RKO (cell line): ENCODE results near the gene MCTS1.
"Not testable (repeated sequence)": the region's sequence is repeated elsewhere in the genome, so short reads cannot be mapped to it uniquely, and the experiment has no call there.

ENCODE experiments used
- DNase-seq: peaks from one replicate; pipeline ENCODE4 v3.0.0-alpha.2; 2016; ENCODE audit warnings: low spot score

MCTS1 gene, protein sequence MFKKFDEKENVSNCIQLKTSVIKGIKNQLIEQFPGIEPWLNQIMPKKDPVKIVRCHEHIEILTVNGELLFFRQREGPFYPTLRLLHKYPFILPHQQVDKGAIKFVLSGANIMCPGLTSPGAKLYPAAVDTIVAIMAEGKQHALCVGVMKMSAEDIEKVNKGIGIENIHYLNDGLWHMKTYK

GRCh38 chrX:120603707-120604360 lies at the start of gene MCTS1:
Gene MCTS1, plus strand, starts transcription at chrX:120604101. Its CDS starts 136 bp downstream, at chrX:120604237.
- DNase-seq: peak; percentile 91

GRCh38 chrX:120556251-120556650 lies 47.6 kb upstream of the MCTS1 start:
- no peak for DNase-seq

DNA sequence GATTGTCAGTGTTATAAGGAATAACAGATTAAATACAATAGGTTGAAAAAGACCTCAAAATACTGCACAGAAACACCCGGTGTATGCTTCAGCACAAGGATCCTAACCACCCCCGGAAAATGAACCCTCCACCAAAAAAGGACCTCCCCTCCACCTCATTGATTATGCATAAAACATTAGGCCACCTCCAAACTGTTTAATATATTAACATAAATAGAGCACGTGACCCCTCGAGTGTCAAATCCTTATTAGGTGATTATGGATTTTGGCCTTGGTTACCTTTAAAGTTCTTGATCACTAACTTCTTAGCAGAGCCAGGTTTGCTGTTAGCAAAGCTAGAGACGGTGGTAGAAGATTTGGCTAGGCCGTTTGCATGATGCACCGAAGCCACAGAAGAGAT lies 44.1 kb upstream of the MCTS1 start:
- DNase-seq: peak; percentile 8

DNA sequence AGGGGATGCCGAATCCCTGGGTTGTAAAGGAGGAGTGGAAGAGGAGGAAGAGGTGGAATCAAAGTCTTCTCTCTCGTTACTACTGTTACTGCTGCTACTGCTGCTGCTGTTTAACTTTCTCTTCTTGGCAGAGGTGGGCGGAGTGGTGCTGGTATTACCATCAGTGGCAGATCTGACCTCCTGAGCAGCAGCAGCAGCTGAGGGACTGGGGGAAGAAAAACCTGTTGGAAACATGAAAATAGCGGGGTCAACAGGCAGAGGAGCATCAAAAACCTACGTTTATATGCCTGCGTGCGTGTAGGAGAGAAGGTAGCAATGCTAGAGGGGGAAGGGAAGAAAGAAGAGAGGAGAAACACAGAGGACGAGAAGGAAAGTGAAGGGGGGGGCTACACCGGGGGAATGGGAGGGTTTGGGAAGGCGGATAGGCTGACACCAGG lies 43.5 kb upstream of the MCTS1 start:
- peak; percentile 48 for DNase-seq

- DNase-seq: peak; percentile 90
Observed at GRCh38 chrX:120560842-120561633, 42.9 kb upstream of the MCTS1 start, which contains the start of gene CUL4B. Gene CUL4B, minus strand, starts transcription at chrX:120560962. Its CDS starts 324 bp downstream, at chrX:120560638.

GRCh38 chrX:120561634-120562568 lies 42.0 kb upstream of the MCTS1 start:
- no peak for DNase-seq

DNA sequence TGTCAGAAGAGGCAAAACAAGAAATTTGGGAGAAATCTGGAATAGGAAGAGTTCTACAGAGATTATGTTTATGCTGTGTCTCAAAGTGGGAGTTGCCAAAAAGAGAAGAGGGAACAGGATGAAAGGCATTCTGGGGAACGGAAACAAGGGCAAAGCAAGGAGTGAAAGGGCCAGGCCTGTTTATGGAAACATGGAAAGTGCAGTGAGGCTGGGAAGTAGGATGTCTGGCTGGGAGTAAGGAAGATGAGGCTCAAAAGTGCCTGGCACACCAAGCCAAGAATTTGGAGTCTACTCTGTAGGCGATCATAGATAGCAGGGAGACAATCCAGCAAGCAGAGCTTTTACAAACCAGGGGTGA lies 41.4 kb upstream of the MCTS1 start:
- no peak for DNase-seq

DNA sequence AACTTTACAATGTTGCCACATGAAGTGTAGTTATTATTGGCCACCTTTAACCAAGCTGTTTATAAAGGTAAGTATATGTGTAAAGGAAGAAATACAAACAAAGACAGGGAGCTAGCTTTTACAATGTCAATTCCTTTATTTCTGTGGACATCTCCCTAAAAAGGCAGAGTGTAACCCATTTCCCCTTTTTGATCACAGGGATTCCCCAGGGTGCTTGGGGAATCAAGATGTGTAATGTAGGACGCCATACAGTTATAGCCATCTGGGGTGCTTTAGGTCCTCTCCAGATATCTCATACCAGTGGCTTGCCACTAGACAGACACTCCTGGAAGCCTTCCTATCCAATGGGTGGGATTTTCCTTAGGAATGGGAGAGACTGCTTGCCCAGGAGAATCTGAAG lies 39.0 kb upstream of the MCTS1 start:
- DNase-seq: no peak

GRCh38 chrX:120566817-120567216 lies 37.1 kb upstream of the MCTS1 start:
- DNase-seq: no peak

DNA sequence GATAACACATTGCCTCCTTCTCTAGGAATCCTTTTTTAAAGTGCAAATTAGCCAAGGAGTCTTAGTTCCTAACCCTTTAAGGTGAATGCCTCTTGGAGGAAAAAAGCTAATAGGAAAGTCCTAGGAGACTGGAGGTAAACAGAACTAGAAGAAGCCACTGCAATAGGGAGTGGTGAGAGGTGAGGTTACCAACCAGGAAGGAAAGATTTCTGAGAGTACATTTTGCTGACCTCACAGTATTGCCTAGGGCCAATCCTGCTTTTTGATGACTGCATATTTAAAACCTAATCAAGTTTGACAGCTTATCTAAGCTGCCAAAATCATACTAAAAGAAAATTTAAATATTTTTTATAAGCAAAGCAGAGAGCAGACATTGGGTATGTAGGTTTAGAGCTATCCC lies 35.9 kb upstream of the MCTS1 start:
- no peak for DNase-seq

- DNase-seq: no peak
Observed at GRCh38 chrX:120568609-120569008, 35.3 kb upstream of the MCTS1 start.

DNA sequence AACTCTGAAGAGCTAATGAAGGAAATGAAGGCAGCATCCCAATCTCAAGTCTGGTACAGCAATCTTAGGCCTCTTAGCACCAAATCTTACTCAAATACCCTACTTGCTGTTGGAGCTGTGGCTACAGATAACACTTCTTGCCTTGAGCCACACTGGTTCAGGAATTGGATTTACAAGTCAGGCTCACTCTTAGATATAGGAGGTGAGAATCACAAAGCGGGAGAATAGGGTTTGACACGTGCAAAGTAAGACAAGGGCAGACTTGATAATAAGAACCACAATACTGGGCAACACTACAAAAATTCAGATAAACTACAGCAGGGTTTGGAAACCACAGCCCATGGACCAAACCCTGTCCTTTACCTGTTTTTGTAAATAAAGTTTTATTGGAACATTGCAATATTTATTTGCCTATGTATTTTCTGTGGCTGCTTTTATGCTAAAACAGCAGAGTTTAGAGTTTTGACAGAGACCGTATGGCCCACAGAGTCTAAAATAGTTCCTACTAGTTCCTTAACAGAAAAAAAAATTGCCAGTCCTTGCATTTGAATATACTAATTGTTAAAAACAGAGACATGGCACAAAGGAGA lies 33.8 kb upstream of the MCTS1 start:
- DNase-seq: no peak

- not testable (repeated sequence) for DNase-seq
Observed at GRCh38 chrX:120573806-120574205, 30.1 kb upstream of the MCTS1 start.

- DNase-seq: no peak
Observed at GRCh38 chrX:120575379-120576114, 28.4 kb upstream of the MCTS1 start.

- no peak for DNase-seq
Observed at GRCh38 chrX:120585702-120586101, 18.2 kb upstream of the MCTS1 start.

DNA sequence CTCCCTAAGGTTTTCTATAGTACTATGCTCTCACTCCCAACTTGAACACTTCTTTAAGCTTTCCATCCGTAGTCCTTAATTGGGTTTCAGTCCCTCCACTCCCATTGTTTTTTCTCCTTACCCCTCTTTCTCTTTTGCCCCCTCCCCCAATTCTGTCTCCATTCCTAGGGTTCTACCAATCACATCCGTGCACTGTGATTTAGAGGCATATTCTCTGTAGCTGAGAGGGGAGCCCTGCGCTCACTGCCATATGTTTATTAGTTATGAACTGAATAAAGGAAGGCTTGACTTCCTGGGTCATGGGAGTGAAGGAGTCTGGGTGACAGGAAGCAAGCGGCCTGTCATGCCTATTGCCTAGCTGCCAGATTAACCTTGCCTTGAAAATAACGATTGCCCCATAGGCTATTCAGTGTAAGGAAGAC lies 471 bp downstream of the MCTS1 start:
- peak; percentile 76 for DNase-seq

- DNase-seq: no peak
Observed at GRCh38 chrX:120612086-120612485, 8.2 kb downstream of the MCTS1 start.

GRCh38 chrX:120614816-120615215 lies 10.9 kb downstream of the MCTS1 start:
- no peak for DNase-seq

- no peak for DNase-seq
Observed at GRCh38 chrX:120617996-120618630, 14.2 kb downstream of the MCTS1 start.

GRCh38 chrX:120625371-120625770 lies 21.5 kb downstream of the MCTS1 start:
- no peak for DNase-seq
